ENCODE measurements around the gene MTM1.

MTM1 gene

DNA sequence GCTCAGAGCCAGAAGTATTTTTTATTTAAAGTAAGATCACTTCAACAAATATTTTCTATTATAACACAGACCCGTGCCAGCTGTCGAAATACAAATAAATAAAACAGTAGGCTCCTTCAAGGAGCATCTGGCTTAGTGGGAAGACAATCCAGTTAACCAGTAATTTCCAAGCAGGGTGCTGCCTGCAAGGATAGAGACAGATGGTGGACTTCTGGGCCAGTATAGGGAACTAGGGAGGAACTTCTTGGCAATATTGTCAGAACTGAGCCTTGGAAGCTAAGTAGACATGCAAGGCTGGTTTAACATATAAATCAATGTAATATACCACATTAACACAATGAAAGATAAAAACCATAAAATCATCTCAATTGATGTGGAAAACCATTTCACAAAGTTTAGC lies 107.8 kb downstream of the MTM1 start:
- no peaks in the 10 kb centered on the region for H3K4me1 Mint-ChIP-seq (ENCODE audit: low read depth in 2 of 2)
- ATAC-seq (replicated peaks), result no peak
- no peaks in the 10 kb centered on the region for H3K36me3 Mint-ChIP-seq (ENCODE audit: insufficient read depth)
- no peaks in the 10 kb centered on the region for H3K27me3 Mint-ChIP-seq
- H3K9me3 Mint-ChIP-seq, result no peaks in the 10 kb centered on the region
- no peak overlapping the region for H3K27ac Mint-ChIP-seq
- DNase-seq, result no peak
- no peak overlapping the region for H3K4me3 Mint-ChIP-seq

DNA sequence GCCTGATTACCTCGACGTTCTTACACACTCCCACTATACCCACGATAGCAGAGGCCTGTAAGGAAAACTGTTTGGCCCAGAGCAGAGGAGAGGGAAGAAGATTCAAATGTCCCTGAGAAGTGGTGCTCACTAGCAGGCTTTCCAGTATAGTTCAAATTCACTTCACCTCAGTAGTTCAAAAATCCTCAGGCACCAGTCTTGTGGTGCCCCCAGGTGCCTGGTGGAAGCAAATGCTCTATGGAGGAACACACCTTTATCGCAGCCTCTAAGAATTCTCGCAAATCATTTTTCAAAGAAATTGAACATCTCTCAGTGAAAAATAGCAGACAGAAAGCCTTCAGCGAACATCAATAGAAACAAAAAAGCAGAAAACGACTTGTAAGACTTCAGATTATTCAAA lies 112.6 kb downstream of the MTM1 start:
- H3K27me3 Mint-ChIP-seq, result no peaks in the 10 kb centered on the region

DNA sequence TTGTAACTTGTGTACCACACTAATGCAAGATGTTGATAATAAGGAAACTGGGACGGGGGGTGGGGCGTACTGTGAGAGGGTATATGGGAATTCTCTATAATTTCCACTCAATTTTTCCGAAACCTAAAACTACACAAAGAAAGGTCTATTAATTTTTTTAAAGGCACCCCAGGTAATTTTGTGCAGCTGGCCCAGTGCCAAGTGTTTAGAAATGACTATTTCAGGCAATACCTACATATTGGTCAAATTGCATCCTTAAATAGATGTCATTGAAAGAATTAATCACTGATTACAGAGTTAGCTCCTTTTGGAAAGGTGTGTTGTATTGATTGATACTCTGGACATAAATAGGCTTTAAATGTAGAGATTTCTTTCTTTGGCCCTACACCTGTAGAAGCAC lies 114.7 kb downstream of the MTM1 start:
- Mint-ChIP-seq H3K27ac (no peak overlapping the region), H3K4me1 (ENCODE audit: low read depth in 2 of 2) (peaks cover 2 to 5% of the 10 kb centered on the region in 2 donors), H3K9me3 (no peaks in the 10 kb centered on the region), H3K36me3 (ENCODE audit: insufficient read depth) (no peaks in the 10 kb centered on the region), H3K4me3 (no peak overlapping the region), H3K27me3 (no peaks in the 10 kb centered on the region)
- DNase-seq (no peak), ATAC-seq (replicated peaks) (no peak)

More for the DNA sequence above, 112.6 kb downstream of the MTM1 start:
- Mint-ChIP-seq H3K36me3 (ENCODE audit: insufficient read depth) (no peaks in the 10 kb centered on the region), H3K4me3 (no peak overlapping the region), H3K4me1 (ENCODE audit: low read depth in 2 of 2) (peaks cover 2 to 5% of the 10 kb centered on the region in 2 donors), H3K9me3 (no peaks in the 10 kb centered on the region), H3K27ac (no peak overlapping the region)
- no peak for ATAC-seq (replicated peaks)
- no peak for DNase-seq

DNA sequence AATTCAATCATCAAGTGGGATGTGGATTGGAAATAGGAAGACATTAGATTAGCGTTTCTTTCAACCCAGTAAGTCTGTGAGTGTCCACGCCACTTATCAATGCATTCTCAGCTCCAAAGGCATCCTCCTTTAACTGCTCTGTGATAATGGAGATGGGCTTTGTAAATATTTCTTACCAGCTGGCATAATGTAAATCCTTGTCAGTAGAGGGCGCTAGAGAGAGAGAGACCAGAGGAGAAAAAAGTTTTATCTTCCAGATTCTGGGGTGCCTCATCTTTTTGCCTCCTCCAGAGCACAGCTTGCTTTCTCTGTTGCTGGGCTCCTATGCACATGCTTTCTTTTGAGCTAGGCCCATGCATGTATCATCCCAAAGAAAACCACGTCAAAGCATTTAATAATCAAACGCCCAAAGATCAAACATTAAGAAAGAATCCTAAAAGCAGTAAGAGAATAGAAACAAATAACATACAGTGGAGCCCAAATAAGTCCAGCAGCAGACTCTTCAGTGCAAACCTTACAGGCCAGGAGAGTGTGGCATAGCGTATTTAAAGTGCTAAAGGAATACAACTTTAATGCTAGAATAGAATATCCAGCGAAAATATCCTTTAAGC lies 115.2 kb downstream of the MTM1 start:
- Mint-ChIP-seq H3K9me3 (no peaks in the 10 kb centered on the region), H3K27me3 (no peaks in the 10 kb centered on the region), H3K27ac (no peak overlapping the region), H3K4me3 (no peak overlapping the region), H3K4me1 (ENCODE audit: low read depth in 2 of 2) (peaks cover 6 to 10% of the 10 kb centered on the region in 2 donors), H3K36me3 (ENCODE audit: insufficient read depth) (no peaks in the 10 kb centered on the region)
- peak; percentile 30 to 45 (median 33) for DNase-seq
- ATAC-seq (replicated peaks), result peak; percentile 62

DNA sequence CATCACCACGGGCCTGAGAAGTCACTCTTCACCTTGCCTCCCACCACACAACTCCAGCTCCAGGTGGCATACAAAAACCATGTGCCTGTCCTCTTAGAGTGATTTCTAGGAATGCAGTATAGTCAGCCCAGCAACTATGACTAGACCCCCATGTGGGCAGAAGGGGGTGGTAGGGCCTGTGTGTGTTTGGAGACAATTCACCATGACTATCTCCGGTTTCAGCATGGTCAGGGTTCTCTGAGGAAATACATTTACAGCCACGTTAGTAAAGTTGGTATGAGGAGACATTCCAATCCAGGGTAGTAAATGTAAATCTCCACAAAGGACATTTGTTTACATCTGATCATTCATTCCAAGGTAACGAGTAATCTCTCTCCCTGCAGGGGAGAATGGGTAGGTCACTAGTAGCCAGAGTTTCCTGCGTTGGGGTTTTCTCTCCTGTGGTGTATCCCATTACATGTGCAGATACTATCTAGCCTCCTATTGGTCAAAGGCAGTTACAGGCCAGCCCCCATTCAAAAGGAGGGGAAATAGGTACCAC lies 120.6 kb downstream of the MTM1 start:
- no peak for ATAC-seq (replicated peaks)
- Mint-ChIP-seq H3K4me1 (ENCODE audit: low read depth in 2 of 2) (peaks cover 13 to 15% of the 10 kb centered on the region in 2 donors), H3K27ac (peak overlapping the region; percentile 31 to 35), H3K27me3 (no peaks in the 10 kb centered on the region), H3K9me3 (no peaks in the 10 kb centered on the region), H3K4me3 (no peak overlapping the region), H3K36me3 (ENCODE audit: insufficient read depth) (peaks cover 3% of the 10 kb centered on the region)
- DNase-seq, result no peak

DNA sequence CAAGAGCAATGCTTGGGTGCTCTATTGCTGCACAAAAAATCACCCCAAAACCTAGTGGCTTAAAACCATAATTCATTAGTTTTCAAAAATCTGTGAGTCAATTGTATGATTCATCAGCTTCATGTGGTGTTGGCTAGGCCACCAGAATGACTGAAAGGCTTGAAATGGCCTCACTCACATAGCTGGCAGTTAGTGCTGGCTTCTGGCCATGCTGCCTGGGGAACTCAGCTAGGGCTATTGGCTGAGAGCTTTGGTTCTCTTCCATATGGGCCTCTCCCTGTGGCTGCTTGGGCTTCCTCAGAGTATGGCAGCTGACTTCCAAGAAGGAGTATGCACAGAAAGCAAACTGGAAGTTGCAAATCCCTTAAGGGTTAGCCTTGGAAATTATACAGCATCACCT lies 121.7 kb downstream of the MTM1 start:
- no peak for ATAC-seq (replicated peaks)
- H3K4me1 Mint-ChIP-seq (ENCODE audit: low read depth in 2 of 2), result peaks cover 19 to 20% of the 10 kb centered on the region in 2 donors
- H3K36me3 Mint-ChIP-seq (ENCODE audit: insufficient read depth), result peaks cover 7% of the 10 kb centered on the region
- H3K27ac Mint-ChIP-seq, result no peak overlapping the region
- DNase-seq, result no peak
- no peaks in the 10 kb centered on the region for H3K27me3 Mint-ChIP-seq
- H3K4me3 Mint-ChIP-seq, result no peak overlapping the region
- no peaks in the 10 kb centered on the region for H3K9me3 Mint-ChIP-seq

DNA sequence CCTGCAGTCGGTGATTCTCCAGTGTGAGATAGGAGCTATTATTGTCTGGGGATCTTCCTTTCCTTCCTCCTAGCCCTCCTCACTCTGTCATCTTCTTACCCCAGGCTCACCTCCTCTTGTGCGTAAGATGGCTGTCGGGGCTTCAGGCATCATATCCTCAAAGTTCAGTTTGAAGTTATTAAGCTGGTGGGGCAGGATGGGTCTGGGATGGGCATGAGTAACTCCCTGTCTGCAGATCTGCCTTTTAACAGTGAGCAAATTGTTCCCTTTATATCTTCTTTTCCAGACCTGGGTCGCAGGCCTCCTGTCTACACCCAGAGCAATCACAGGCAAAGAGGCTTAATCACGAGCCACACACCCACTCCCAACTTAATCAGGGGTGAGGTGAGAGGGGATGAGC lies 123.9 kb downstream of the MTM1 start:
- Mint-ChIP-seq H3K27me3 (no peaks in the 10 kb centered on the region), H3K4me1 (ENCODE audit: low read depth in 2 of 2) (peaks cover 38% of the 10 kb centered on the region in 2 donors), H3K9me3 (no peaks in the 10 kb centered on the region), H3K36me3 (ENCODE audit: insufficient read depth) (peaks cover 13% of the 10 kb centered on the region), H3K27ac (peak overlapping the region; percentile 78 to 88), H3K4me3 (peak overlapping the region; percentile 76 to 83)
- DNase-seq (no peak), ATAC-seq (replicated peaks) (no peak)

DNA sequence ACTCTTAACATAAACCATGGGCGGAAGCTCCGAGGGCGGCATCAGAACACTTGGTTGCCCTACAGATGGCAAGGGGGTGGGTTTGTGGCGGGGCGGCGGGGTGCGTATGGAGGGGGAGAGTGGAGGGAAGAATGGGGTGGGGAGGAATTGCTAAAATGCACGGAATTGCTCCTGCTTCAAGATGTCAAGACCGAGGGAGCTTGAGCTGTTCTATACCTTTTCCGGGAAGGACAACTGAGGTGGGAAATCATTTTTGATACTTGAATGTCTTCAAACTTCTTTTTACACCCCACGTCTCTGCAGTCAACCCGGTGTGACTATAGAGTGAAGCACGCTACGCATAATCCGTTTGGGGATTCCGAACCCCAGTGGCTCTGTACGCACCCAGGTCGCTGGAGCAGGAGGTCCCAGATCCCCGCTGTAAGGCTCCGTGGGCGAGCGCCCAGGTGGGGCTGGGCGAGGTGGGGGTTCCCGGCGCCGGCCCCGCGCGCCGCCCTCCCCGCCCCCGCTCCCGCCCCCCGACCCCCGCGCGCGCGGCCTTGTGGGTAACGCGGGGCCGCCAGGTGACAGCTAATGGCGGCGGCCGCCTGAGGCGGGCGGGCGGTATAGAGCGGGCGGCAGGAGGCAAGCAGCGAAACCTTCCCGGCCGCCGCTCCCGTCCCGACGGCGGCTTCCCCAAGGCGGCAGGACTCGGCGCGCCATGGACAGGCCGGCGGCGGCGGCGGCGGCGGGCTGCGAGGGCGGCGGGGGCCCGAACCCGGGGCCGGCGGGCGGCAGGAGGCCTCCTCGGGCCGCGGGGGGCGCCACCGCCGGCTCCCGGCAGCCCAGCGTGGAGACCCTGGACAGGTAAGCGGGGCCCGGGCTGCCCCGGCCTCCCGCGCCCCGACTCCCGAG lies 124.7 kb downstream of the MTM1 start, which contains the start of gene MTMR1:
MTMR1 (plus strand) TSS at position 566 of the 894 bp plus-strand sequence; CDS start at position 701, 135 bp downstream.
- Mint-ChIP-seq H3K36me3 (ENCODE audit: insufficient read depth) (peaks cover 16% of the 10 kb centered on the region), H3K4me1 (ENCODE audit: low read depth in 2 of 2) (peaks cover 39 to 41% of the 10 kb centered on the region in 2 donors), H3K4me3 (peak within 1 kb of the TSS; percentile 88 to 89), H3K27ac (peak within 1 kb of the TSS; percentile 90 to 92), H3K9me3 (no peaks in the 10 kb centered on the region), H3K27me3 (no peaks in the 10 kb centered on the region)
- ATAC-seq (replicated peaks) (peak; percentile 69), DNase-seq (peak; percentile 35 to 45 (median 36))

DNA sequence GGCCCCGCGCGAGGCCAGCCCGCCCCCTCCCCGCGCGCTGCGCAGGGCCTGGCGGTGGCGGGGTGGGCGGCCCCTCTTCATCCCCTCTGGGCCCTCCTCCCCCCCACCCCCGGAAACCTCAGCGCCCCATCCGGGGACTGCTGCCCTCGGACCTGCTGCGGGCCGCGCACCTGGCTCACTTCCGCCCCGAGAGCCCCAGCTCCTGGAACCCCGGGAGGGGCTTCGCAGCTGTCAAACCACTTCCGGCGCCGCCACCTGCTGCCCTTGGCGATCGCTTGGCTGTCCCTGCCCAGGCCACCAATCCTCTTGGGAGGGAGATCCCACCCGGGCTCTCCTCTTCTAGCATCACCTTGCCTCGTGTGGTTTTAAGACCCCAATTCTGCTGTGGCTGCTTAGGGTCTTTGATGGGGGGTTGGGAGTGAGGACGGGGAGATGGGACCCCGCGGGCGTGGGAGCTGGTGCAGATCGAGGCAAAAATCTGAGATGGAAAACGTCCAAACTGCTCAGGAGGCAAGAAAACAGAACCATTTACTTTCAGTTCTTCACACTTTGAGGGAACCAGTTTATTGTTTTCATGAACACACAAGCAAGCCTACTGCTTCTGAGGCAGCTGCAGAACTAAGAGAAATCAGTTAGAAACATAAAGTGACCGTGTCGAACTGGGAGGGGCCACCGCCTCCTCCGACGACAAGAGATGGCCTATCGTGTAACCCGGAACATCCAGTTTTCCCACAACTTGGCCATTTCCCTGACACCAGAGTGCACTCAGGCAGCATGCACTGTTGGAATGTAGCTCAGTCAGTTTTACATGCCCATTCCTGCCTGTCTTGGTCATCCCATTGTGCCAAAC lies 125.5 kb downstream of the MTM1 start:
- Mint-ChIP-seq H3K27me3 (no peaks in the 10 kb centered on the region), H3K9me3 (no peaks in the 10 kb centered on the region), H3K4me3 (peak overlapping the region; percentile 88 to 89), H3K4me1 (ENCODE audit: low read depth in 2 of 2) (peaks cover 33 to 35% of the 10 kb centered on the region in 2 donors), H3K27ac (peak overlapping the region; percentile 90 to 92), H3K36me3 (ENCODE audit: insufficient read depth) (peaks cover 16% of the 10 kb centered on the region)
- peak; percentile 30 to 46 (median 34) for DNase-seq
- peak; percentile 61 for ATAC-seq (replicated peaks)

DNA sequence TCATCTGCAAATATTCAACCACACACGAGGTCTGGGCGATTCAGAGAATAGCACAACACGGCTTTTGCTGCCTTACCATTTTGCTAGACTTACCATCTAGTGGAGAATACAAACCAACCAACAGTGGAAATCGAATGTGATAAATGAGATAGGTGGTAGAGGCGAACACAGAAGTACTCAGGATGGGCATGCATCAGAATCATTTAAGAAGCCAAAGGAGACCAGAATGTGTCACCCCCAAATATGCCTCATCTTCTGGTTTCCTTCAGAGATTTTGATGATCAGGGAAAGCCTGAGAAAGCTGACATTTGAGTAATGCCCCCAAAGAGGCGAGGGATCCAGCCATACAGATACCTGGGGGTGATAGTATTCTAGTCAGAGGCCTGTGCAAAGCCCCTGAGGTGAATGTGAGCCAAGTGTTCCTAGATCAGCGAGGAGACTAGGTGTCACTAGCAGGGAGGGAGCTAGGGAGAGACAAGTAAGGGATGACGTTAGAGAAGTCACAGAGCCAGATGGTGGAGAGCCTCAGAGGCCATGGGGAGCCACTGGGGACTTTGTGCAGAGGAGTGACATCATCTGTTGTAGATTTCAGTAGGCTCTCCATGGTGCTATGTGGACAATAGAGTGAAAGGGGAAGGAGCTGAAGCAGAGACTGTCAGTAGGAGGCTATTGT lies 126.5 kb downstream of the MTM1 start:
- H3K9me3 Mint-ChIP-seq, result no peaks in the 10 kb centered on the region
- H3K27ac Mint-ChIP-seq, result peak overlapping the region; percentile 92 to 95
- H3K4me3 Mint-ChIP-seq, result peak overlapping the region; percentile 88 to 89
- H3K36me3 Mint-ChIP-seq (ENCODE audit: insufficient read depth), result peaks cover 16% of the 10 kb centered on the region
- H3K27me3 Mint-ChIP-seq, result no peaks in the 10 kb centered on the region
- peaks cover 32 to 35% of the 10 kb centered on the region in 2 donors for H3K4me1 Mint-ChIP-seq (ENCODE audit: low read depth in 2 of 2)
- ATAC-seq (replicated peaks) (peak; percentile 16), DNase-seq (no peak)

DNA sequence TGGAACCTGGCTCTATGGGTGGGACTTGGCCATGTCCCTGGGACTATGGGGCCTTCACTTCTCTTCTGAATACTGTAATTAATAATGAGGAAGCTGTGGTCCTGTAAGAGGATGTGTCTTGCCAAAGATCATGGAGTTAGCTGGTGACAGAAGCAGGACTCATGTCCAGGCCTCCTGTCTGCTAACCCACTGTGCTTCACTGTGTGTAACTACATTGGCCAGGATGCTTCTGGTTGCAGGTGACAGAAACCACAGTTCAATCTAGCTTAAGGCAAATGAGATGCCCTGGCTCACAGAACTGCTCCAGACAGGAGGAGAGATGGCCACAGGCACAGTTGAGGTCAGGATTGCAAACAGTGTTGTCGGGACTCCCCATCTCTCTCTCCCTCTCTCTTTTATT lies 127.9 kb downstream of the MTM1 start:
- Mint-ChIP-seq H3K27ac (peak overlapping the region in 1 of 2 donors; percentile 92), H3K9me3 (no peaks in the 10 kb centered on the region), H3K4me1 (ENCODE audit: low read depth in 2 of 2) (peaks cover 29 to 33% of the 10 kb centered on the region in 2 donors), H3K4me3 (peak overlapping the region; percentile 88 to 89), H3K27me3 (no peaks in the 10 kb centered on the region), H3K36me3 (ENCODE audit: insufficient read depth) (peaks cover 16% of the 10 kb centered on the region)
- DNase-seq (no peak), ATAC-seq (replicated peaks) (no peak)

DNA sequence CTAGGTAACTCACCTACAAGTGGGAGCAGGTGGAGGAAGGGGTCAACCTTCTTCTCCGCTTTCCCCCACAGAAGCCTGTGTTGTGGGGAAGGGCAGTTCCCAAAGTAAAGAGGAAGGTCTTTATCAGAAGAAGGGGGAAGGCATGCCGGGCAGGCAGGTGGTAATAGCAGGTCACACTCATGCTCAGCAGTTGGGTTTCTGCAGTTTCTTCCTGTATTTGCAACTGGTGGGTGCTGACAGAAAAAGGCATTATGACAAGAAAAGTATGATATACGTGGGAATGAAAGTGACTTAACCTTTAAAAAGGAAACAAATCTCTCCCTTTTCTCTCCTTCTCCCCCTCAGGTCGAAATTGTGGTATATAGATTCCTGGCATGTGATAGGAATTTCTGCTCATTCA lies 128.4 kb downstream of the MTM1 start:
- Mint-ChIP-seq H3K27me3 (no peaks in the 10 kb centered on the region), H3K36me3 (ENCODE audit: insufficient read depth) (peaks cover 16% of the 10 kb centered on the region), H3K4me1 (ENCODE audit: low read depth in 2 of 2) (peaks cover 26 to 31% of the 10 kb centered on the region in 2 donors), H3K4me3 (peak overlapping the region; percentile 41 to 89), H3K27ac (peak overlapping the region in 1 of 2 donors; percentile 92), H3K9me3 (no peaks in the 10 kb centered on the region)
- ATAC-seq (replicated peaks) (no peak), DNase-seq (no peak)
